Measurements from ENCODE around the gene TRPV4. TPM values are rescaled to one million over a fixed set of nuclear protein-coding genes. Genes with fewer than 3 reads are reported as not detected.

Gene TRPV4
- total RNA-seq, 1 experiment from 2014 or later = 2.4 TPM

- H3K27me3 ChIP-seq (ENCODE audit: low read length) = no peaks in the 10 kb centered on the region
- TF ChIP-seq EZH2phosphoT487 (IDR thresholded peaks at IDR 0.05; ENCODE audit: borderline replicate concordance, low read length) (no peak), EZH2 (IDR thresholded peaks at IDR 0.05; ENCODE audit: low read length, unreplicated experiment) (no peak), CTCF (conservative IDR thresholded peaks at IDR 0.05; ENCODE audit: low read depth, low read length) (no peak)
- no TSS peak for BruUV-seq (replicated peaks)
- H3K4me1 ChIP-seq (ENCODE audit: insufficient read depth, low read length) = peaks cover 8% of the 10 kb centered on the region; the same call in 1 of the 2 replicates
- DNase-seq = no peak
- H3K4me3 ChIP-seq (ENCODE audit: low read length) = peak overlapping the region; percentile 49; the same call in 1 of the 2 replicates
- peak overlapping the region; percentile 87 for H2AFZ ChIP-seq (ENCODE audit: low read length)
- ATAC-seq = no peak
- ChIA-PET CTCF (interaction anchor here (0.6 to 1.9 kb wide), 7 partner anchors 11 to 248 kb away, joined by 3 to 12 read pairs (median 6); no protein-coding TSS in a partner anchor), POLR2A (ENCODE audit: unreplicated experiment) (no interaction called here)
- H3F3A ChIP-seq (ENCODE audit: low read length, unreplicated experiment) = no peaks in the 10 kb centered on the region
- no peaks in the 10 kb centered on the region for H3K79me2 ChIP-seq (ENCODE audit: low read length)
- H3K4me2 ChIP-seq (ENCODE audit: low read length) = peak overlapping the region; percentile 79
- H3K27ac ChIP-seq (ENCODE audit: low read length) = no peak overlapping the region
- H4K20me1 ChIP-seq (ENCODE audit: low read length) = no peaks in the 10 kb centered on the region
- no peak overlapping the region for H3K9ac ChIP-seq (ENCODE audit: low read length)
- H3K9me3 ChIP-seq (ENCODE audit: low read length) = no peaks in the 10 kb centered on the region
- intact Hi-C loops (cut with micrococcal nuclease) = loop anchor here (1.0 to 2.0 kb wide), 2 partner anchors 23 to 41 kb away; no protein-coding TSS in a partner anchor
- no peaks in the 10 kb centered on the region for H3K36me3 ChIP-seq (ENCODE audit: low read depth, low read length)
- no peaks in the 10 kb centered on the region for H3K9me2 ChIP-seq (replicated peaks; ENCODE audit: low read length)
These were observed 12.6 kb upstream of the TRPV4 start for GRCh38 chr12:109845824-109846205.

GRCh38 chr12:109844983-109845823, 12.0 kb upstream of the TRPV4 start:
- peak overlapping the region; percentile 87 for H2AFZ ChIP-seq (ENCODE audit: low read length)
- H4K20me1 ChIP-seq (ENCODE audit: low read length) = no peaks in the 10 kb centered on the region
- ChIA-PET CTCF (interaction anchor here (0.5 to 1.9 kb wide), 11 partner anchors 10 to 247 kb away, joined by 3 to 12 read pairs (median 4); partner anchors contain the start of gene TRPV4), POLR2A (ENCODE audit: unreplicated experiment) (no interaction called here)
- no peaks in the 10 kb centered on the region for H3K79me2 ChIP-seq (ENCODE audit: low read length)
- H3K9me2 ChIP-seq (replicated peaks; ENCODE audit: low read length) = no peaks in the 10 kb centered on the region
- DNase-seq = peak; percentile 93
- peak overlapping the region; percentile 79 for H3K4me2 ChIP-seq (ENCODE audit: low read length)
- peak; percentile 81 for ATAC-seq
- TF ChIP-seq EZH2phosphoT487 (IDR thresholded peaks at IDR 0.05; ENCODE audit: borderline replicate concordance, low read length) = no peak
- peak; percentile 99 for TF ChIP-seq CTCF (conservative IDR thresholded peaks at IDR 0.05; ENCODE audit: low read depth, low read length)
- H3K4me3 ChIP-seq (ENCODE audit: low read length) = peak overlapping the region; percentile 49; the same call in 1 of the 2 replicates
- no peaks in the 10 kb centered on the region for H3F3A ChIP-seq (ENCODE audit: low read length, unreplicated experiment)
- H3K27ac ChIP-seq (ENCODE audit: low read length) = no peak overlapping the region
- intact Hi-C loops (cut with micrococcal nuclease) = loop anchor here (1.0 to 2.0 kb wide), 2 partner anchors 22 to 40 kb away; no protein-coding TSS in a partner anchor
- H3K9ac ChIP-seq (ENCODE audit: low read length) = no peak overlapping the region
- H3K4me1 ChIP-seq (ENCODE audit: insufficient read depth, low read length) = peaks cover 14% of the 10 kb centered on the region
- H3K36me3 ChIP-seq (ENCODE audit: low read depth, low read length) = no peaks in the 10 kb centered on the region
- H3K27me3 ChIP-seq (ENCODE audit: low read length) = no peaks in the 10 kb centered on the region
- H3K9me3 ChIP-seq (ENCODE audit: low read length) = no peaks in the 10 kb centered on the region
- BruUV-seq (replicated peaks) = no TSS peak

All from PC-3 (cell line).